HCT116 (cell line): Measurements from ENCODE around the gene CES5A. TPM values are rescaled to one million over a fixed set of nuclear protein-coding genes. Genes with fewer than 3 reads are reported as not detected.

Source experiments
- ATAC-seq: fragments of 200-7000 bp; cut with Tn5 transposase; 2 replicates; pipeline ENCODE4 v1.9.1; 2020; ENCODE audit warnings: mild to moderate bottlenecking, moderate library complexity
- BruUV-seq: library from RNA; stranded (reverse); fragments of 400-500 nt; replicated peaks from 2 replicates; lab custom pipeline; 2021; lab: Mats Ljungman, UMichigan
- CTCF ChIA-PET: fragments of 300-600 bp; sonication (Branson Sonifier 250); formaldehyde crosslinking; loops from one replicate; lab custom pipeline; 2021; ENCODE audit warnings: antibody characterized with exemption; lab: Charles Lee
- POLR2A ChIA-PET: fragments of 300-600, 350-600 bp; sonication (Branson Sonifier 250); formaldehyde crosslinking; loops from one replicate; lab custom pipeline; 2021; ENCODE audit warnings: antibody characterized with exemption; lab: Charles Lee
- RAD21 ChIA-PET, 2 experiments: fragments of 300-600 bp; sonication (Branson Sonifier 250); formaldehyde crosslinking; loops; one replicate each; lab custom pipeline; 2023; ENCODE audit warnings: low total read pairs in 2 of 2; ENCODE audit not compliant: uncharacterized antibody in 2 of 2, unreplicated experiment in 2 of 2, low non-redundant PET in 1 of 2; lab: Charles Lee
- DNase-seq: peaks from one replicate; pipeline ENCODE4 v3.0.0-alpha.2; 2010; ENCODE audit warnings: low read depth, low spot score
- H2AFZ ChIP-seq: fragments of 200-600 bp; shearing (Covaris generic), sonication (generic); 2 replicates; pipeline ENCODE4 v1.6.1; 2017; ENCODE audit warnings: low read depth, mixed run types, mixed read lengths, antibody characterized with exemption, low read length; ENCODE audit not compliant: poor library complexity, severe bottlenecking
- H3K27ac ChIP-seq: 2 replicates; pipeline ENCODE4 v1.5.1; 2012; ENCODE audit warnings: low read depth, low read length
- H3K27me3 ChIP-seq: fragments of 200-600 bp; sonication (generic); 2 replicates; pipeline ENCODE4 v1.6.1; 2016; ENCODE audit warnings: mixed run types, low read length, mixed read lengths; ENCODE audit not compliant: insufficient read depth
- H3K36me3 ChIP-seq, 2 experiments: fragments of 200-500 bp in 1 of 2; fragments of 200-600 bp in 1 of 2; sonication (Bioruptor generic) in 1 of 2; sonication (generic) in 1 of 2; 2 replicates each; pipeline versions ENCODE4 v1.5.1 to v1.6.1; 2014 to 2016; ENCODE audit warnings: low read length in 2 of 2, inconsistent platforms in 1 of 2, mixed read lengths in 1 of 2, mixed run types in 1 of 2; ENCODE audit not compliant: insufficient read depth in 2 of 2, control insufficient read depth in 1 of 2
- H3K4me1 ChIP-seq, 2 experiments: fragments of 200-600 bp in 1 of 2; sonication (generic) in 1 of 2; 2 replicates each; pipeline versions ENCODE4 v1.5.1 to v1.6.1; 2012 to 2017; ENCODE audit warnings: low read length in 2 of 2, inconsistent platforms in 1 of 2, mild to moderate bottlenecking in 1 of 2, mixed read lengths in 1 of 2, mixed run types in 1 of 2, moderate library complexity in 1 of 2; ENCODE audit not compliant: insufficient read depth in 2 of 2, control insufficient read depth in 1 of 2
- H3K4me2 ChIP-seq: fragments of 200-600 bp; sonication (generic); 2 replicates; pipeline ENCODE4 v1.6.1; 2017; ENCODE audit warnings: mixed run types, low read length, mixed read lengths
- H3K4me3 ChIP-seq, 2 experiments: fragments of 200-600 bp in 1 of 2; sonication (generic) in 1 of 2; replicated peaks in 1 of 2; 2 replicates each; pipeline ENCODE4 v1.5.1; 2011 to 2016; ENCODE audit warnings: low read length in 2 of 2, control low read depth in 1 of 2, low read depth in 1 of 2, mild to moderate bottlenecking in 1 of 2, mixed read lengths in 1 of 2, mixed run types in 1 of 2
- H3K79me2 ChIP-seq: fragments of 200-600 bp; sonication (generic); 2 replicates; pipeline ENCODE4 v1.6.1; 2017; ENCODE audit warnings: mild to moderate bottlenecking, mixed run types, low read length, moderate library complexity, mixed read lengths; ENCODE audit not compliant: insufficient read depth
- H3K9ac ChIP-seq: fragments of 200-600 bp; sonication (generic); 2 replicates; pipeline ENCODE4 v1.6.1; 2016; ENCODE audit warnings: low read length, mixed read lengths
- H3K9me2 ChIP-seq: fragments of 200-600 bp; sonication (generic), shearing (Covaris generic); 2 replicates; pipeline ENCODE4 v1.6.1; 2017; ENCODE audit warnings: mixed run types, mild to moderate bottlenecking, moderate library complexity; ENCODE audit not compliant: insufficient read depth
- H3K9me3 ChIP-seq, 2 experiments: fragments of 200-500 bp in 1 of 2; fragments of 200-600 bp in 1 of 2; sonication (Bioruptor generic) in 1 of 2; sonication (generic) in 1 of 2; 2 replicates each; pipeline ENCODE4 v1.6.1; 2014 to 2017; ENCODE audit warnings: low read length in 2 of 2, mixed read lengths in 2 of 2, inconsistent platforms in 1 of 2, low read depth in 1 of 2, mild to moderate bottlenecking in 1 of 2, mixed run types in 1 of 2, moderate library complexity in 1 of 2; ENCODE audit not compliant: control insufficient read depth in 1 of 2, insufficient read depth in 1 of 2
- H4K20me1 ChIP-seq: fragments of 200-600 bp; sonication (generic), shearing (Covaris generic); 2 replicates; pipeline ENCODE4 v1.6.1; 2017; ENCODE audit warnings: mixed run types, mild to moderate bottlenecking, moderate library complexity; ENCODE audit not compliant: insufficient read depth
- ATF3 ChIP-seq: IDR thresholded peaks from 2 replicates; pipeline ENCODE4 v1.6.1; 2012
- CBX3 ChIP-seq: IDR thresholded peaks from 2 replicates; pipeline ENCODE4 v1.6.1; 2012; ENCODE audit warnings: low read depth
- CTCF ChIP-seq, 3 experiments: fragments of 200-600 bp in 1 of 3; sonication (generic) in 1 of 3; IDR thresholded peaks in 2 of 3; conservative IDR thresholded peaks in 1 of 3; 2 replicates each; pipeline ENCODE4 v1.5.1; 2012 to 2017; ENCODE audit warnings: low read depth in 2 of 3, low read length in 2 of 3, antibody characterized with exemption in 1 of 3, borderline replicate concordance in 1 of 3, control low read depth in 1 of 3, mild to moderate bottlenecking in 1 of 3, mixed read lengths in 1 of 3, mixed run types in 1 of 3, moderate library complexity in 1 of 3; ENCODE audit not compliant: insufficient read depth in 1 of 3
- EZH2phosphoT487 ChIP-seq: fragments of 200-600 bp; IDR thresholded peaks from 2 replicates; pipeline ENCODE4 v1.6.1; 2018; ENCODE audit warnings: antibody characterized with exemption, borderline replicate concordance
- POLR2AphosphoS5 ChIP-seq: IDR thresholded peaks from 2 replicates; pipeline ENCODE4 v1.6.1; 2011; ENCODE audit warnings: mild to moderate bottlenecking, low read depth, low read length, moderate library complexity
- SIN3A ChIP-seq: IDR thresholded peaks from 2 replicates; pipeline ENCODE4 v1.6.1; 2012; ENCODE audit warnings: low read depth
- SRF ChIP-seq: IDR thresholded peaks from 2 replicates; pipeline ENCODE4 v1.6.1; 2012; ENCODE audit warnings: low read depth
- ZNF274 ChIP-seq: fragments of 200-500 bp; sonication (Bioruptor generic); IDR thresholded peaks from 2 replicates; pipeline ENCODE4 v1.6.1; 2014; ENCODE audit warnings: mild to moderate bottlenecking, low read depth, low read length, inconsistent platforms
- intact Hi-C: fragments of 100-400 bp; cut with micrococcal nuclease; formaldehyde crosslinking; loops from 2 replicates; pipeline ENCODE4 v1.10.0; 2022
- total RNA-seq: library from RNA; stranded (reverse); gene quantifications from one replicate; pipeline ENCODE4 v1.2.1, GENCODE V29; 2021; ENCODE audit not compliant: unreplicated experiment

CES5A gene
- total RNA-seq, 1 experiment from 2014 or later, result not detected

- TF ChIP-seq CBX3 (no peak), CTCF (IDR thresholded peaks at IDR 0.05 in 2 of 3, conservative IDR thresholded peaks at IDR 0.05 in 1 of 3; ENCODE audit: borderline replicate concordance in 1 of 3, insufficient read depth in 1 of 3, low read depth in 2 of 3, low read length in 2 of 3) (no peak)
These were observed 22.1 kb downstream of the CES5A start (continued) for GRCh38 chr16:55853114-55853513.

GRCh38 chr16:55849536-55849935 is 25.6 kb downstream of the CES5A start:
- H3K4me3 ChIP-seq, result no peak overlapping the region
- H3K9me2 ChIP-seq, result no peaks in the 10 kb centered on the region
- no peak overlapping the region for H3K9ac ChIP-seq
- ChIA-PET CTCF (no interaction called here), RAD21 (no interaction called here), POLR2A (no interaction called here)
- H4K20me1 ChIP-seq, result no peaks in the 10 kb centered on the region
- H3K9me3 ChIP-seq, result no peaks in the 10 kb centered on the region
- H3K4me2 ChIP-seq, result no peak overlapping the region
- H2AFZ ChIP-seq, result no peak overlapping the region
- TF ChIP-seq SRF, result no peak
- TF ChIP-seq CBX3, result no peak
- no peak for TF ChIP-seq EZH2phosphoT487
- no peak for TF ChIP-seq ATF3
- TF ChIP-seq ZNF274, result no peak
- TF ChIP-seq POLR2AphosphoS5, result no peak
- no peak for TF ChIP-seq SIN3A
- peaks cover 49% of the 10 kb centered on the region for H3K27me3 ChIP-seq
- H3K79me2 ChIP-seq, result no peaks in the 10 kb centered on the region
- DNase-seq (no peak), ATAC-seq (no peak)
- no peaks in the 10 kb centered on the region for H3K4me1 ChIP-seq
- intact Hi-C loops, result no loop called here
- no peak overlapping the region for H3K27ac ChIP-seq
- BruUV-seq, result no TSS peak
- H3K36me3 ChIP-seq, result no peaks in the 10 kb centered on the region
